KOPT-K1 (cell line): ENCODE measurements around the gene XXYLT1.
"Not testable (repeated sequence)": the region's sequence is repeated elsewhere in the genome, so short reads cannot be mapped to it uniquely, and the experiment has no call there.

Source experiments
- H3K27ac ChIP-seq: fragments of 200-600 bp; sonication (generic); 2 replicates; pipeline ENCODE4 v1.5.1; 2016; ENCODE audit warnings: antibody characterized with exemption, mild to moderate bottlenecking, low read depth, low read length; ENCODE audit not compliant: poor library complexity, severe bottlenecking
- H3K36me3 ChIP-seq: fragments of 200-600 bp; sonication (generic); 2 replicates; pipeline ENCODE4 v1.5.1; 2017; ENCODE audit warnings: antibody characterized with exemption, mild to moderate bottlenecking, low read length, moderate library complexity; ENCODE audit not compliant: insufficient read depth
- H3K9me3 ChIP-seq: fragments of 200-600 bp; sonication (generic); 2 replicates; pipeline ENCODE4 v1.5.1; 2017; ENCODE audit warnings: antibody characterized with exemption, low read length, mild to moderate bottlenecking; ENCODE audit not compliant: insufficient read depth, poor library complexity, severe bottlenecking

The XXYLT1 gene

GRCh38 chr3:195270817-195271409, at the start of gene XXYLT1:
XXYLT1 (minus strand) TSS chr3:195271159; CDS start chr3:195271058, 101 bp downstream.
- H3K27ac ChIP-seq: peak within 1 kb of the TSS; percentile 67

GRCh38 chr3:195319060-195319459, 48.1 kb upstream of the XXYLT1 start:
- peaks cover 50% of the 10 kb centered on the region for H3K36me3 ChIP-seq
- H3K27ac ChIP-seq: no peak overlapping the region
- H3K9me3 ChIP-seq: peaks cover 35% of the 10 kb centered on the region

More at GRCh38 chr3:195270817-195271409, at the start of gene XXYLT1:
- Histone ChIP-seq H3K36me3 (peaks cover 31% of the 10 kb centered on the region), H3K9me3 (no peaks in the 10 kb centered on the region)

GRCh38 chr3:195312714-195313113, 41.8 kb upstream of the XXYLT1 start:
- Histone ChIP-seq H3K36me3 (peaks cover 24% of the 10 kb centered on the region), H3K27ac (no peak overlapping the region)

GRCh38 chr3:195307711-195308110, 36.8 kb upstream of the XXYLT1 start:
- peaks cover 61% of the 10 kb centered on the region for H3K36me3 ChIP-seq
- no peak overlapping the region for H3K27ac ChIP-seq
- no peaks in the 10 kb centered on the region for H3K9me3 ChIP-seq

More at GRCh38 chr3:195312714-195313113, 41.8 kb upstream of the XXYLT1 start:
- no peaks in the 10 kb centered on the region for H3K9me3 ChIP-seq

- no peaks in the 10 kb centered on the region for H3K9me3 ChIP-seq
- H3K36me3 ChIP-seq: peaks cover 69% of the 10 kb centered on the region
- H3K27ac ChIP-seq: no peak overlapping the region
Observed at GRCh38 chr3:195306369-195306768, 35.4 kb upstream of the XXYLT1 start.

- Histone ChIP-seq H3K27ac (no peak overlapping the region), H3K36me3 (peaks cover 86% of the 10 kb centered on the region), H3K9me3 (no peaks in the 10 kb centered on the region)
Observed at GRCh38 chr3:195302431-195302830, 31.5 kb upstream of the XXYLT1 start.

- H3K36me3 ChIP-seq: peaks cover 90% of the 10 kb centered on the region
- no peaks in the 10 kb centered on the region for H3K9me3 ChIP-seq
- H3K27ac ChIP-seq: no peak overlapping the region
Observed at GRCh38 chr3:195297446-195297845, 26.5 kb upstream of the XXYLT1 start.

- Histone ChIP-seq H3K9me3 (no peaks in the 10 kb centered on the region), H3K27ac (no peak overlapping the region), H3K36me3 (peaks cover 90% of the 10 kb centered on the region)
Observed at GRCh38 chr3:195296662-195297061, 25.7 kb upstream of the XXYLT1 start.

- Histone ChIP-seq H3K9me3 (no peaks in the 10 kb centered on the region), H3K36me3 (peaks cover 94% of the 10 kb centered on the region), H3K27ac (no peak overlapping the region)
Observed at GRCh38 chr3:195291121-195291520, 20.2 kb upstream of the XXYLT1 start.

GRCh38 chr3:195290643-195291042, 19.7 kb upstream of the XXYLT1 start:
- peaks cover 95% of the 10 kb centered on the region for H3K36me3 ChIP-seq
- not testable (repeated sequence) for H3K9me3 ChIP-seq, H3K27ac ChIP-seq

GRCh38 chr3:195286115-195286872, 15.3 kb upstream of the XXYLT1 start:
- Histone ChIP-seq H3K27ac (no peak overlapping the region), H3K9me3 (no peaks in the 10 kb centered on the region), H3K36me3 (peaks cover 85% of the 10 kb centered on the region)

GRCh38 chr3:195285372-195285771, 14.4 kb upstream of the XXYLT1 start:
- H3K9me3 ChIP-seq: no peaks in the 10 kb centered on the region
- H3K27ac ChIP-seq: no peak overlapping the region
- H3K36me3 ChIP-seq: peaks cover 77% of the 10 kb centered on the region

GRCh38 chr3:195284842-195285241, 13.9 kb upstream of the XXYLT1 start:
- Histone ChIP-seq H3K36me3 (peaks cover 72% of the 10 kb centered on the region), H3K27ac (no peak overlapping the region), H3K9me3 (no peaks in the 10 kb centered on the region)

GRCh38 chr3:195282961-195283360, 12.0 kb upstream of the XXYLT1 start:
- peaks cover 67% of the 10 kb centered on the region for H3K36me3 ChIP-seq
- no peak overlapping the region for H3K27ac ChIP-seq
- no peaks in the 10 kb centered on the region for H3K9me3 ChIP-seq

GRCh38 chr3:195274259-195274966, 3.5 kb upstream of the XXYLT1 start:
- peaks cover 29% of the 10 kb centered on the region for H3K36me3 ChIP-seq
- no peaks in the 10 kb centered on the region for H3K9me3 ChIP-seq
- no peak overlapping the region for H3K27ac ChIP-seq
